ENCODE results near the gene CHURC1. TPM values are rescaled to one million over a fixed set of nuclear protein-coding genes. Genes with fewer than 3 reads are reported as not detected.

The CHURC1 gene
- total RNA-seq, 1 experiment from 2014 or later = 61.9 TPM

- no peaks in the 10 kb centered on the region for H3K9me3 ChIP-seq (ENCODE audit: low read depth, low read length, poor library complexity, severe bottlenecking)
- H3K4me3 ChIP-seq (ENCODE audit: low read depth, low read length, poor library complexity, severe bottlenecking) = no peak overlapping the region
- no peak for DNase-seq (ENCODE audit: low spot score)
- no peaks in the 10 kb centered on the region for H3K36me3 ChIP-seq (ENCODE audit: insufficient read depth, low read length, poor library complexity, severe bottlenecking)
- intact Hi-C loops (cut with micrococcal nuclease; ENCODE audit: unreplicated experiment) = no loop called here
- no peak overlapping the region for H3K27ac ChIP-seq (ENCODE audit: low read depth, low read length, poor library complexity, severe bottlenecking)
- no peaks in the 10 kb centered on the region for H3K27me3 ChIP-seq (replicated peaks; ENCODE audit: insufficient read depth, low read depth, low read length, poor library complexity)
- CTCF ChIA-PET = no interaction called here
- BruUV-seq (replicated peaks) = no TSS peak
- POLR2A ChIA-PET (ENCODE audit: low non-redundant PET) = no interaction called here
- TF ChIP-seq EZH2 (IDR thresholded peaks at IDR 0.05; ENCODE audit: borderline replicate concordance, low read depth, low read length, poor library complexity, severe bottlenecking) (no peak), CTCF (conservative IDR thresholded peaks at IDR 0.05; ENCODE audit: low read depth, low read length) (no peak)
- peaks cover 21% of the 10 kb centered on the region for H3K4me1 ChIP-seq (ENCODE audit: insufficient read depth, low read length, poor library complexity, severe bottlenecking)
Observed at GRCh38 chr14:64918216-64918615, 4.0 kb downstream of the CHURC1 start.

GRCh38 chr14:64919215-64919614 is 5.0 kb downstream of the CHURC1 start:
- Histone ChIP-seq H3K9me3 (ENCODE audit: low read depth, low read length, poor library complexity, severe bottlenecking) (no peaks in the 10 kb centered on the region), H3K4me3 (ENCODE audit: low read depth, low read length, poor library complexity, severe bottlenecking) (no peak overlapping the region), H3K4me1 (ENCODE audit: insufficient read depth, low read length, poor library complexity, severe bottlenecking) (peaks cover 17% of the 10 kb centered on the region), H3K27ac (ENCODE audit: low read depth, low read length, poor library complexity, severe bottlenecking) (no peak overlapping the region), H3K27me3 (replicated peaks; ENCODE audit: insufficient read depth, low read depth, low read length, poor library complexity) (no peaks in the 10 kb centered on the region), H3K36me3 (ENCODE audit: insufficient read depth, low read length, poor library complexity, severe bottlenecking) (peaks cover 5% of the 10 kb centered on the region)
- no peak for DNase-seq (ENCODE audit: low spot score)
- ChIA-PET CTCF (no interaction called here), POLR2A (ENCODE audit: low non-redundant PET) (no interaction called here)
- BruUV-seq (replicated peaks) = no TSS peak
- intact Hi-C loops (cut with micrococcal nuclease; ENCODE audit: unreplicated experiment) = no loop called here
- TF ChIP-seq CTCF (conservative IDR thresholded peaks at IDR 0.05; ENCODE audit: low read depth, low read length) (no peak), EZH2 (IDR thresholded peaks at IDR 0.05; ENCODE audit: borderline replicate concordance, low read depth, low read length, poor library complexity, severe bottlenecking) (no peak)

GRCh38 chr14:64919618-64920017 is 5.4 kb downstream of the CHURC1 start:
- intact Hi-C loops (cut with micrococcal nuclease; ENCODE audit: unreplicated experiment) = no loop called here
- no peak for DNase-seq (ENCODE audit: low spot score)
- CTCF ChIA-PET = no interaction called here

More at GRCh38 chr14:64919618-64920017, 5.4 kb downstream of the CHURC1 start:
- no TSS peak for BruUV-seq (replicated peaks)
- Histone ChIP-seq H3K4me1 (ENCODE audit: insufficient read depth, low read length, poor library complexity, severe bottlenecking) (peaks cover 17% of the 10 kb centered on the region), H3K36me3 (ENCODE audit: insufficient read depth, low read length, poor library complexity, severe bottlenecking) (peaks cover 9% of the 10 kb centered on the region), H3K27me3 (replicated peaks; ENCODE audit: insufficient read depth, low read depth, low read length, poor library complexity) (no peaks in the 10 kb centered on the region), H3K27ac (ENCODE audit: low read depth, low read length, poor library complexity, severe bottlenecking) (no peak overlapping the region), H3K4me3 (ENCODE audit: low read depth, low read length, poor library complexity, severe bottlenecking) (no peak overlapping the region), H3K9me3 (ENCODE audit: low read depth, low read length, poor library complexity, severe bottlenecking) (no peaks in the 10 kb centered on the region)
- TF ChIP-seq EZH2 (IDR thresholded peaks at IDR 0.05; ENCODE audit: borderline replicate concordance, low read depth, low read length, poor library complexity, severe bottlenecking) = no peak
- no peak for TF ChIP-seq CTCF (conservative IDR thresholded peaks at IDR 0.05; ENCODE audit: low read depth, low read length)
- POLR2A ChIA-PET (ENCODE audit: low non-redundant PET) = no interaction called here

Data from A673 (cell line).